Measurements from ENCODE around the gene ETFA. TPM values are rescaled to one million over a fixed set of nuclear protein-coding genes. Genes with fewer than 3 reads are reported as not detected.
A peak's percentile ranks its signal among the peaks of the same experiment; 100 is the strongest.

ETFA gene
- total RNA-seq, 1 experiment from 2014 or later: 147 TPM

DNA sequence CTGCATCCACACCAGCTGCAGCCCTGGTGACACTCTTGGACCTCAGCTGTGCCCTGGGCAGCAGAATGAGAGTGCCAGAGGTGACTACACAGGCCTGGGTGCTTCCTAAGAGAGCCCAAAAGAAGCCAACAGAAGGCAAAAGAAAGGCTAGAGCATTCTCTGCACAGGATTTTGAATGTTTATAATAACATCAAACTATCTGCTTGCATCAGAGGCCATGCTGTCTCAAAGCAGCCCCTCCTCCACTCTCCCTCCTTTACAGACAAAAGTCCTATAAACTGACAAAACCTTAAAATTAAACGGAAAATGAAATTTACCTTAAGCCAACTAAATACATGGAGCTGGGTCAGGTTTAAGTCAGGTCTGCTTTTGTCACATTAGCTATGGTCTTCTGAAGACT, 95.6 kb downstream of the ETFA start:
- DNase-seq: no peak
- Histone ChIP-seq H3K27me3 (ENCODE audit: control insufficient read depth, insufficient read depth, low read length) (no peaks in the 10 kb centered on the region), H3K36me3 (replicated peaks; ENCODE audit: control insufficient read depth, insufficient read depth, low read length) (no peaks in the 10 kb centered on the region; the same call in none of the 2 replicates), H3K4me3 (ENCODE audit: insufficient read depth, low read depth, low read length) (no peak overlapping the region)

- Histone ChIP-seq H3K27me3 (ENCODE audit: control insufficient read depth, insufficient read depth, low read length) (no peaks in the 10 kb centered on the region), H3K4me3 (ENCODE audit: insufficient read depth, low read depth, low read length) (no peak overlapping the region), H3K36me3 (replicated peaks; ENCODE audit: control insufficient read depth, insufficient read depth, low read length) (no peaks in the 10 kb centered on the region; the same call in none of the 2 replicates)
- no peak for DNase-seq
Observed at GRCh38 chr15:76209942-76210341, 101.3 kb downstream of the ETFA start.

GRCh38 chr15:76209523-76209922, 101.7 kb downstream of the ETFA start:
- Histone ChIP-seq H3K4me3 (ENCODE audit: insufficient read depth, low read depth, low read length) (no peak overlapping the region), H3K27me3 (ENCODE audit: control insufficient read depth, insufficient read depth, low read length) (no peaks in the 10 kb centered on the region), H3K36me3 (replicated peaks; ENCODE audit: control insufficient read depth, insufficient read depth, low read length) (no peaks in the 10 kb centered on the region; the same call in none of the 2 replicates)
- DNase-seq: no peak

- Histone ChIP-seq H3K36me3 (replicated peaks; ENCODE audit: control insufficient read depth, insufficient read depth, low read length) (no peaks in the 10 kb centered on the region; the same call in 1 of the 2 replicates), H3K27me3 (ENCODE audit: control insufficient read depth, insufficient read depth, low read length) (no peaks in the 10 kb centered on the region), H3K4me3 (ENCODE audit: insufficient read depth, low read depth, low read length) (no peak overlapping the region)
- peak; percentile 25 for DNase-seq
Observed at GRCh38 chr15:76208786-76209424, 102.4 kb downstream of the ETFA start.

GRCh38 chr15:76208084-76208785, 103.0 kb downstream of the ETFA start:
- peak; percentile 22 for DNase-seq
- Histone ChIP-seq H3K36me3 (replicated peaks; ENCODE audit: control insufficient read depth, insufficient read depth, low read length) (no peaks in the 10 kb centered on the region; the same call in 1 of the 2 replicates), H3K27me3 (ENCODE audit: control insufficient read depth, insufficient read depth, low read length) (no peaks in the 10 kb centered on the region), H3K4me3 (ENCODE audit: insufficient read depth, low read depth, low read length) (no peak overlapping the region)

DNA sequence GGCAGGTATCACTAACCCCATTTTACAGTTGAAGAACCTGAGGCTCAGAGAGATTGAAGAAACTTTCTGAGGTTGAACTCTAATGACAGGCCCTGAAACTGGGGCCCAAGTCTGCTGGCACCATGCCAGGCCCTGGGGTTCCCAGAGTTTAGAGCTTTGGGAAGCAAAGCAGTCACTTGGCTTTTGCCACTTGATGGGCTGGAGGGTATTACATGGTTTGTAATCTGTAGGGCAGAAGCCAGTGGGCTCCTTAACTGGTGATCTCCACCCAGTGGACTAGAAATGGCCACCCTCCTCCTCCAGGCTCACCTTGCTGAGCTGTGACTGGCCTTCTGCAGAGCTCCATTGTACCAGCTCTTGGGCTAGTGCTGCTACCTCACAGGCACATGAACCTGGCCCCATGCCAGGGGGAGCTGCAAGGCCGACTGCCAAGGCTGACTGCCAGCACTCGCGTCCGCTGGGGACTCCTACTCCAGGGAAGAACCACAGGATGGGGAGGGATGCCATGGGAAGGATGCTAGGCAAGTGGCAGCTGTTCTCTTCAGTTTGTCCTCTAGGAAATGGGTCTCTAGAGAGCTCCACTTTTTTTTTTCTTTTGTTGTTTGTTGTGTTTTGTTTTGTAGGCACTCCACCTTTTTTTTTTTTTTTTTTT, 104.8 kb downstream of the ETFA start:
- DNase-seq: peak; percentile 30
- no peaks in the 10 kb centered on the region; the same call in 1 of the 2 replicates for H3K36me3 ChIP-seq (replicated peaks; ENCODE audit: control insufficient read depth, insufficient read depth, low read length)
- no peaks in the 10 kb centered on the region for H3K27me3 ChIP-seq (ENCODE audit: control insufficient read depth, insufficient read depth, low read length)

DNA sequence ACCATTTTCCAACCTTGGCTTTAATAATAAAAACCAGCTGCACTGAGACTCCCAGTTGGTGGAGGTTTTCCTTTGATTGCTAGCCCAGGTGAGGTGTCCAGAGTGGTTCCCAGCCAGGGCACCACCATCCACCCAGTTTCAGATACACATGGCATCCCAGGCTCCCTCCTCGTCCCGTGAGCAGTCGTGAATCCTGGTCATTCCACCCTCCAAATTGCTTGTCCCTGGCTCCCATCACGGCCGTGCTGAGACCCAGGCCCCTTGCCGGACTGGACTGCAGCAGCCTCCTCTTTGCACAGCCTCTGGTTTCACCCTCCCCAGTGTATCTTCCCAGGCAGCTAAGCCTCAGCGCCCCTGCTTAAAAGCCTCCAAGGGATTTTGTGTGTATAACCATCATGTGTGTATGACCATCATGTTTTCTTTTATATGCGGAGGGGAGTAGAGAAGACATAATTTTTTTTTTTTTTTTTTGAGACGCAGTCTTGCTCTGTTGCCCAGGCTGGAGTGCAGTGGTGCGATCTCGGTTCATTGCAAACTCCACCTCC, 106.3 kb downstream of the ETFA start:
- DNase-seq: no peak
- no peak overlapping the region for H3K4me3 ChIP-seq (ENCODE audit: insufficient read depth, low read depth, low read length)
- H3K36me3 ChIP-seq (replicated peaks; ENCODE audit: control insufficient read depth, insufficient read depth, low read length): no peaks in the 10 kb centered on the region; the same call in 1 of the 2 replicates
- H3K27me3 ChIP-seq (ENCODE audit: control insufficient read depth, insufficient read depth, low read length): no peaks in the 10 kb centered on the region

More for the DNA sequence above, 104.8 kb downstream of the ETFA start:
- H3K4me3 ChIP-seq (ENCODE audit: insufficient read depth, low read depth, low read length): no peak overlapping the region

DNA sequence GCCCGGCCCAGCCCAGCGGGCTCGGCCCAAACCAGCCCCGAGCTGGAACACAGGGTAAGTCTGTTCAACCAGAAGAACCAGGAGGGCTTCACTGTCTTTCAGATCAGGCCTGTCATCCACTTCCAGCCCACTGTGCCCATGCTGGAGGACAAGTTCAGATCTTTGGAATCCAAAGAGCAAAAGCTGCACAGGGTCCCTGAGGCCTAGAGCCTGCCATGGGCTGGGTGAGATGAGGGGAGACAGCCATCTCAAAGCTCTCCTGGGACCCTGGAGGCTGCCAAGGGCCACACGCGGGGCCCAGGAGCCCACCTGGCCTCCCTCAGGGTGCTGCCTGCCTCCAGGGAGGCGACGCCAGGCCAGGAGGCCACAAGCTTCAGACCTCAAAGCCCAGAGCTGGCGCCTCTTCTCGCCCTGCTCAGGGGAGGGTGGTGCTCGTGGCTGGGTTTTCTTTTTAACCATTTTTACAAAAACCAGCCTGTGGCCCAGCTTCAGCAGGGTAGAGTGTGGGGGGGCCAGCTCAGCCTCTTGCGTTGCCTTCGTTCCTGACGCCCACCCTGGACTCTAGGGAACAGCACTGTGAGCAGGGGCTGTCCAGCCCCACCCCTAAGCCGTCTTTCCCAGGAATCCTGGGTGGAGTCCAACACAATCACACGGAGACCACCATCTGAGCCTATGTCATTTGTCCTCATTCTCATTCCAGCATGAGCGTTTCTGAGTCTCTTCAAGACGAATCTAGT, 107.0 kb downstream of the ETFA start:
- DNase-seq: peak; percentile 57
- no peaks in the 10 kb centered on the region for H3K27me3 ChIP-seq (ENCODE audit: control insufficient read depth, insufficient read depth, low read length)
- no peak overlapping the region for H3K4me3 ChIP-seq (ENCODE audit: insufficient read depth, low read depth, low read length)
- H3K36me3 ChIP-seq (replicated peaks; ENCODE audit: control insufficient read depth, insufficient read depth, low read length): no peaks in the 10 kb centered on the region

DNA sequence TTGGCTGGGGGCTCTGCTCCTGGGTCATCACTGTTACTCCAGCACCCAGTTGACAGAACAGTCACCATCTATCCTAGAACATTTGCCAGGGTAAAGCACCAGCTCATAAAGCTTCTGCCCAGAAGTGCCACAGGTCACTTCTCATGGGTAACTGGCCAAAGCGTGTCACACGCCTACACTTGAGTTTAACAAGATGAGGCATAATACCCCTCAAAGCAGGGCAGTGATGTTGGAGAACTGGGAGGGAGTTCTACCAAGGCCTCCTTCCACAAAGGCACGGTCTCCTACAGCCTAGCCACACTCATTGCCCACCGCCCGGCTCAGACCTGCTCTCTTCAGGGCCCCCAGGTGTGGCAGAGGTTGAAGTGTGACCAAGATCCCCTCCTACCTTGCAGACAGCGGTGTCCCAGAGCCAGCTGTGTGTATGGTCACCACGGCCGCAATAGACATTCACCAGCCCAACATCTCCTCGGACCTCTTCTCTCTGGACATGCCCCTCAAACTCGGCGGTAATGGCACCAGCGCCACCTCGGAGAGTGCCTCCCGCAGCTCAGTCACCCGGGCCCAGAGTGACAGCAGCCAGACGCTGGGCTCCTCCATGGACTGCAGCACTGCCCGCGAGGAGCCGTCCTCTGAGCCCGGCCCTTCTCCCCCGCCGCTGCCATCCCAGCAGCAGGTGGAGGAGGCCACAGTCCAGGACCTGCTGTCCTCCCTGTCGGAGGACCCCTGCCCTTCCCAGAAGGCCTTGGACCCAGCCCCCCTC, 107.7 kb downstream of the ETFA start:
- Histone ChIP-seq H3K27me3 (ENCODE audit: control insufficient read depth, insufficient read depth, low read length) (no peaks in the 10 kb centered on the region), H3K4me3 (ENCODE audit: insufficient read depth, low read depth, low read length) (no peak overlapping the region)
- DNase-seq: no peak

GRCh38 chr15:76201536-76202255, 109.6 kb downstream of the ETFA start:
- Histone ChIP-seq H3K27me3 (ENCODE audit: control insufficient read depth, insufficient read depth, low read length) (no peaks in the 10 kb centered on the region), H3K36me3 (replicated peaks; ENCODE audit: control insufficient read depth, insufficient read depth, low read length) (no peaks in the 10 kb centered on the region), H3K4me3 (ENCODE audit: insufficient read depth, low read depth, low read length) (no peak overlapping the region)
- DNase-seq: no peak

More for the DNA sequence above, 107.7 kb downstream of the ETFA start:
- no peaks in the 10 kb centered on the region for H3K36me3 ChIP-seq (replicated peaks; ENCODE audit: control insufficient read depth, insufficient read depth, low read length)

- H3K4me3 ChIP-seq (ENCODE audit: insufficient read depth, low read depth, low read length): no peak overlapping the region
- DNase-seq: peak; percentile 46
- H3K36me3 ChIP-seq (replicated peaks; ENCODE audit: control insufficient read depth, insufficient read depth, low read length): no peaks in the 10 kb centered on the region
- H3K27me3 ChIP-seq (ENCODE audit: control insufficient read depth, insufficient read depth, low read length): no peaks in the 10 kb centered on the region
Observed at GRCh38 chr15:76200641-76201105, 110.6 kb downstream of the ETFA start.

GRCh38 chr15:76200083-76200465, 111.2 kb downstream of the ETFA start:
- Histone ChIP-seq H3K4me3 (ENCODE audit: insufficient read depth, low read depth, low read length) (no peak overlapping the region), H3K27me3 (ENCODE audit: control insufficient read depth, insufficient read depth, low read length) (no peaks in the 10 kb centered on the region), H3K36me3 (replicated peaks; ENCODE audit: control insufficient read depth, insufficient read depth, low read length) (no peaks in the 10 kb centered on the region)
- no peak for DNase-seq

Data from H7 (cell line).